ENCODE data around the gene MYH14.

MYH14 gene

DNA sequence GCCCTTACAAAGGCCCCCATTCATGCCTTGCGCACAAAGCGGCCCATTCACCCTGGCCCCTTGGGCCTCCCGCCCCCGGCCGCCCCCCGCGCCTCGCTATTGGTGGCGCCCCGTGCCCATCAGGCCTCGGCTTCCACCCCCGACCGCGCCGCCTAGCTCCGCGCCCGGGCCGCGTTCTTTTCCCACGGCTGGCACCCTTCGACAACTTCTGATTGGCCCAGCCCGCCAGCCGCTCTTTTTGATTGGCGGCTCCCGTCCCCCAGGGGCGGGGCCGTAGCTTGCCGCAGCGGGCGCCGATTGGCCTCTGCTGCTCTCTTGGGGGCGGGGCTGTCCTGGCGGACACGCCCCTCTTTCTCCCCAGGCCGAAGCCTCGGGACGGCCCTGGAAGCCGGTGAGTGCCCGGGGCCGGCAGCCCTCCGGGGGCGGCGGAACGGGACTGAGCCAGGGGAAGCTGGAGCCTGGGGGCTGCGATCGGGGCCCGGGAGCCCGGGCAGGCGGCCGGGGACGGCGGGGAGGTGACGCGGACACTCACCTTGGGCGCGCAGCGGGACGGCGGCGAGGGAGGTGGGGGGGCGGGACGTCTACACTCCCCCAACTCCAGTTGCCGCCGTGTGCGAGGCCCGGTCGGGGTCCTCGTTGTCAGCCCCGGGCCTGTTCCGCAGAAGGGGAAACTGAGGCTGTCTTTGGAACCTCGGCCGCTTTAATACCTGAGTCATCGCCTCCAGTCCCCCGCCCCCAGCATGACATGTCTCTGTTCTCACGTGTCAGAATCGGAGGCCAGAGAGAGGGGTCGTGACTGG lies at the start of gene MYH14:
MYH14 (plus strand) TSS at position 342 of the 800 bp plus-strand sequence. CDS start 6,744 bp downstream, outside the sequence.
- Mint-ChIP-seq H3K27me3 (peaks cover 69% of the 10 kb centered on the region), H3K4me3 (no peak within 1 kb of the TSS), H3K27ac (ENCODE audit: low read depth) (no peak within 1 kb of the TSS), H3K9me3 (no peaks in the 10 kb centered on the region), H3K4me1 (no peaks in the 10 kb centered on the region), H3K36me3 (ENCODE audit: insufficient read depth) (no peaks in the 10 kb centered on the region)
- DNase-seq (ENCODE audit: low spot score in 2 of 2) (no peak), ATAC-seq (replicated peaks; ENCODE audit: extremely low read depth, poor library complexity, severe bottlenecking) (no peak)

GRCh38 chr19:50154529-50154928 lies 48.9 kb upstream of the MYH14 start:
- Mint-ChIP-seq H3K4me1 (no peaks in the 10 kb centered on the region), H3K27me3 (peaks cover 24% of the 10 kb centered on the region), H3K9me3 (peaks cover 12% of the 10 kb centered on the region), H3K36me3 (ENCODE audit: insufficient read depth) (no peaks in the 10 kb centered on the region), H3K4me3 (no peak overlapping the region), H3K27ac (ENCODE audit: low read depth) (no peak overlapping the region)
- DNase-seq (ENCODE audit: low spot score in 2 of 2) (no peak), ATAC-seq (replicated peaks; ENCODE audit: extremely low read depth, poor library complexity, severe bottlenecking) (no peak)

GRCh38 chr19:50155520-50156109 lies 47.8 kb upstream of the MYH14 start:
- H3K27me3 Mint-ChIP-seq, result peaks cover 15% of the 10 kb centered on the region
- no peaks in the 10 kb centered on the region for H3K4me1 Mint-ChIP-seq
- no peak overlapping the region for H3K27ac Mint-ChIP-seq (ENCODE audit: low read depth)
- ATAC-seq (replicated peaks; ENCODE audit: extremely low read depth, poor library complexity, severe bottlenecking) (no peak), DNase-seq (ENCODE audit: low spot score in 2 of 2) (no peak)
- no peak overlapping the region for H3K4me3 Mint-ChIP-seq
- no peaks in the 10 kb centered on the region for H3K36me3 Mint-ChIP-seq (ENCODE audit: insufficient read depth)
- peaks cover 12% of the 10 kb centered on the region for H3K9me3 Mint-ChIP-seq

GRCh38 chr19:50158577-50158976 lies 44.8 kb upstream of the MYH14 start:
- H3K4me1 Mint-ChIP-seq, result no peaks in the 10 kb centered on the region
- H3K9me3 Mint-ChIP-seq, result peaks cover 12% of the 10 kb centered on the region
- DNase-seq (ENCODE audit: low spot score in 2 of 2) (no peak), ATAC-seq (replicated peaks; ENCODE audit: extremely low read depth, poor library complexity, severe bottlenecking) (no peak)
- no peak overlapping the region for H3K4me3 Mint-ChIP-seq
- peaks cover 14% of the 10 kb centered on the region for H3K27me3 Mint-ChIP-seq
- no peak overlapping the region for H3K27ac Mint-ChIP-seq (ENCODE audit: low read depth)
- no peaks in the 10 kb centered on the region for H3K36me3 Mint-ChIP-seq (ENCODE audit: insufficient read depth)

DNA sequence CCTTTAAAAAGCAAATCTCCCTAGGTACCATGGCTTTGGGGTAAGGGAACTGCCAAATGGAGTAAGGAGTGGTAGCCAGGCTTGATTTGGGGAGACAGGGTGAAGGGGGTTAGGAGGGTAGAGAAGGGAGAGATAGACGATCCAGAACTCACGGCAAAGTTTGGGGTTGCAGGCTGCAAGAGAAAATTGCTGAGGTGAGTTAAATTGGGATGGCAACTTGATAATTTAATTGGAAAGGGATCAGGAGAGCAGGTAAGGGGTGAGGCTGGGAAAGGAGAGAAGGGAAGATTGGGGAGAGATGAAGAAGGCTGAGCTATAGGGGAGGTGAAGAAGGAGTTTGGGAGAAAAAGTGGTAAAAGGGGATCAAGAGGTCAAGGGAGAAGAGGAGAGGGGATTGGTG lies 44.3 kb upstream of the MYH14 start:
- no peak overlapping the region for H3K27ac Mint-ChIP-seq (ENCODE audit: low read depth)
- H3K9me3 Mint-ChIP-seq, result peaks cover 12% of the 10 kb centered on the region
- peaks cover 12% of the 10 kb centered on the region for H3K27me3 Mint-ChIP-seq
- ATAC-seq (replicated peaks; ENCODE audit: extremely low read depth, poor library complexity, severe bottlenecking) (no peak), DNase-seq (ENCODE audit: low spot score in 2 of 2) (no peak)
- no peaks in the 10 kb centered on the region for H3K4me1 Mint-ChIP-seq
- no peaks in the 10 kb centered on the region for H3K36me3 Mint-ChIP-seq (ENCODE audit: insufficient read depth)
- no peak overlapping the region for H3K4me3 Mint-ChIP-seq

GRCh38 chr19:50162988-50163387 lies 40.4 kb upstream of the MYH14 start, which contains the start of gene IZUMO2:
IZUMO2 (minus strand) TSS chr19:50163281; CDS start chr19:50163194, 87 bp downstream.
- Mint-ChIP-seq H3K4me3 (no peak within 1 kb of the TSS), H3K4me1 (no peaks in the 10 kb centered on the region), H3K27ac (ENCODE audit: low read depth) (no peak within 1 kb of the TSS), H3K9me3 (peaks cover 6% of the 10 kb centered on the region), H3K27me3 (peaks cover 33% of the 10 kb centered on the region), H3K36me3 (ENCODE audit: insufficient read depth) (peaks cover 2% of the 10 kb centered on the region)
- DNase-seq (ENCODE audit: low spot score in 2 of 2), result no peak
- ATAC-seq (replicated peaks; ENCODE audit: extremely low read depth, poor library complexity, severe bottlenecking), result no peak

DNA sequence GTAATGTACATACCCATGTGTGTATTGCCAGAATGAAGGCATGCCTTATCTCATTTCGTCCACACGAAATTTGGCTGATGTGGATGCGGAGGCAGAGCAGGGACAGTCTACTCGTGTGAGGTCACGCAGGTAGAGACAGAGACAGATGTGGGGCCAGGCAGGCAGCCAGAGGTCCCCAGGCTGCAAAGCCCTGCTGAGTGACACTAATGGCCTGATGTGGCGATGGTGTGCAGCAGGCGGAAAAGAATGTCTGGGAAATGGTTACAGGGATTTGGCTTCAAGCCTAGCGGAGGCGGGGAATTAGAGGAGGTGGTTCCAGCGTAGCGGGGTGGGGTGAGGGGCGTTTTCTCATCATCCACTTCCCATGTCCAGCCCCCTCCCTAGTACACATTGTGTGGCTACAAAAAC lies 36.1 kb upstream of the MYH14 start:
- H3K4me3 Mint-ChIP-seq, result no peak overlapping the region
- H3K4me1 Mint-ChIP-seq, result no peaks in the 10 kb centered on the region
- no peak overlapping the region for H3K27ac Mint-ChIP-seq (ENCODE audit: low read depth)
- peaks cover 39% of the 10 kb centered on the region for H3K27me3 Mint-ChIP-seq
- no peaks in the 10 kb centered on the region for H3K9me3 Mint-ChIP-seq
- no peak for ATAC-seq (replicated peaks; ENCODE audit: extremely low read depth, poor library complexity, severe bottlenecking)
- no peak for DNase-seq (ENCODE audit: low spot score in 2 of 2)
- H3K36me3 Mint-ChIP-seq (ENCODE audit: insufficient read depth), result peaks cover 2% of the 10 kb centered on the region

DNA sequence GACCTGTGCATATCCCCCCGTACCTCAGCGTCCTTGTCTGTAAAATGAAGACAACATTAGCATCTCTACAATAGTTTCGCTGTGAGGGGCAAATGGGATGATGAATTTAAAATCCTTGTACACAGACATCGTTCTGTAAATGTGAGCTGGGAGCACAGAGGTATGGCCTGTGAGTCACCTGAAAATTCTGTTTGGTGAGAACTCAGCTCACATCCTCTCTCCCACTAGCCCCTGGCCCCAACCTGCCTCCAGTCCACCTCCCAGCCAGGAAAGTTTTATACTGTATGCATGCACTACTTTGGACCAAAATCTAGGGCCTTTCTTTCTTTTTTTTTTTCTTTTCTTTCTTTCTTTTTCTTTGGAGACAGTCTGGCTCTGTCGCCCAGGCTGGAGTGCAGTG lies 31.7 kb upstream of the MYH14 start:
- Mint-ChIP-seq H3K36me3 (ENCODE audit: insufficient read depth) (peaks cover 5% of the 10 kb centered on the region), H3K4me3 (no peak overlapping the region), H3K9me3 (no peaks in the 10 kb centered on the region), H3K27ac (ENCODE audit: low read depth) (no peak overlapping the region), H3K27me3 (peaks cover 40% of the 10 kb centered on the region), H3K4me1 (no peaks in the 10 kb centered on the region)
- ATAC-seq (replicated peaks; ENCODE audit: extremely low read depth, poor library complexity, severe bottlenecking) (no peak), DNase-seq (ENCODE audit: low spot score in 2 of 2) (no peak)

DNA sequence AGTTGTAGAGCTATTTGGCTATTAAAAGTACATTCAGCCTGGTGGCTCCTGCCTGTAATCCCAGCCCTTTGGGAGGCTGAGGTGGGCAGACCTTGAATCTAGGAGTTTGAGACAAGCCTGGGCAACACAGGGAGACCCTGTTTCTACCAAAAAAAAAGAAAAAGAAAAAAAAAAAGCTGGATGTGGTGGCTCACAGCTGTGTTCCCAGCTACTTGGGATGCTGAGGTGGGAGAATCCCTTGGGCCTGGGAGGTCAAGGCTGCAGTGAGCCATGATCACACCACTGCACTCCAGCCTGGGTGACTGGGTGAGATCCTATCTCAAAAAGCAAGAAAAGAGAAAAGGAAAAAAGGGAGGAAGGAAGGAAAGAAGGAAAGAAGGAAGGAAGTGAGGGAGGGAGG lies 30.7 kb upstream of the MYH14 start:
- Mint-ChIP-seq H3K4me1 (no peaks in the 10 kb centered on the region), H3K9me3 (no peaks in the 10 kb centered on the region), H3K27ac (ENCODE audit: low read depth) (no peak overlapping the region), H3K27me3 (peaks cover 30% of the 10 kb centered on the region), H3K36me3 (ENCODE audit: insufficient read depth) (peaks cover 2% of the 10 kb centered on the region), H3K4me3 (no peak overlapping the region)
- ATAC-seq (replicated peaks; ENCODE audit: extremely low read depth, poor library complexity, severe bottlenecking) (no peak), DNase-seq (ENCODE audit: low spot score in 2 of 2) (no peak)

DNA sequence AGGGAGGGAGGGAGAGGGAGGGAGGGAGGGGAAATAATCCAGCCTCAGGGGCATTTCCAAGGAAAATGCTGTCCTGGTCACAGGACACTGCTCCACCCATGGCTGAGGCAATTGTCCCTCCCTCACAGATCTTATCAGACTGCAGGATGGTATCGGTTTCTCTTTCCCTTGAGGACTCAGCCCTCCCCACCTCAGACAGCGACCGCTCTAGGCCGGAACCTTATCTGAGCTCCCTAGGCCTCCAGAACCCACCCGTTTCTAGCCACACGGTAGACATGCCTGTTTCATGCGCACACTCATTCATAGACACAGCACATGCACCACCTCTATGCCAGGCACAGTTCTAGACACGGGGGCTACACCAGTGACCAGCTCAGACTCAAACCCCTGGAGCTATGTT lies 30.3 kb upstream of the MYH14 start:
- Mint-ChIP-seq H3K27me3 (peaks cover 30% of the 10 kb centered on the region), H3K4me1 (no peaks in the 10 kb centered on the region), H3K4me3 (no peak overlapping the region), H3K36me3 (ENCODE audit: insufficient read depth) (peaks cover 2% of the 10 kb centered on the region), H3K9me3 (no peaks in the 10 kb centered on the region), H3K27ac (ENCODE audit: low read depth) (no peak overlapping the region)
- no peak for ATAC-seq (replicated peaks; ENCODE audit: extremely low read depth, poor library complexity, severe bottlenecking)
- no peak for DNase-seq (ENCODE audit: low spot score in 2 of 2)

- no peak for ATAC-seq (replicated peaks; ENCODE audit: extremely low read depth, poor library complexity, severe bottlenecking)
- Mint-ChIP-seq H3K4me1 (no peaks in the 10 kb centered on the region), H3K4me3 (no peak overlapping the region), H3K36me3 (ENCODE audit: insufficient read depth) (peaks cover 2% of the 10 kb centered on the region), H3K9me3 (no peaks in the 10 kb centered on the region), H3K27ac (ENCODE audit: low read depth) (no peak overlapping the region), H3K27me3 (peaks cover 26% of the 10 kb centered on the region)
- no peak for DNase-seq (ENCODE audit: low spot score in 2 of 2)
Observed at GRCh38 chr19:50174100-50174793, 29.2 kb upstream of the MYH14 start.

- DNase-seq (ENCODE audit: low spot score in 2 of 2) (no peak), ATAC-seq (replicated peaks; ENCODE audit: extremely low read depth, poor library complexity, severe bottlenecking) (no peak)
- H3K27me3 Mint-ChIP-seq, result peaks cover 26% of the 10 kb centered on the region
- no peak overlapping the region for H3K4me3 Mint-ChIP-seq
- H3K27ac Mint-ChIP-seq (ENCODE audit: low read depth), result no peak overlapping the region
- H3K9me3 Mint-ChIP-seq, result no peaks in the 10 kb centered on the region
- H3K36me3 Mint-ChIP-seq (ENCODE audit: insufficient read depth), result peaks cover 2% of the 10 kb centered on the region
- no peaks in the 10 kb centered on the region for H3K4me1 Mint-ChIP-seq
Observed at GRCh38 chr19:50175924-50176323, 27.5 kb upstream of the MYH14 start.

DNA sequence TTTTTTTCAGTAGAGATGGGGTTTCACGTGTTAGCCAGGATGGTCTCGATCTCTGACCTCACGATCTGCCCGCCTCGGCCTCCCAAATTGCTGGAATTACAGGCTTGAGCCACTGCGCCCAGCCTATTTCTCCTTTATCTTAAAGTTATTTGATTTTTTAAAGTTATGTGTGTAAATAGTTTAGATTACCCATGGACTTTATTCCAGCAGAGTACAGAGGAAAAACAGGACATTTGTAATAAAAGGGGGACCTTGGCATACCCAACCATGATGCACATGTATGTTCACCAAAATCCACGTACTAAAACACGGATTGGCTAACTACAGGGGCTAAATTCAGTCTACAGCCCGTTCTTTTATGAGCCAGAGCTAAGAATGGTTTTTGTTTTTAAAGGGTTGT lies 26.6 kb upstream of the MYH14 start:
- H3K27ac Mint-ChIP-seq (ENCODE audit: low read depth), result no peak overlapping the region
- peaks cover 26% of the 10 kb centered on the region for H3K27me3 Mint-ChIP-seq
- peaks cover 2% of the 10 kb centered on the region for H3K36me3 Mint-ChIP-seq (ENCODE audit: insufficient read depth)
- no peak for ATAC-seq (replicated peaks; ENCODE audit: extremely low read depth, poor library complexity, severe bottlenecking)
- H3K4me3 Mint-ChIP-seq, result no peak overlapping the region
- no peak for DNase-seq (ENCODE audit: low spot score in 2 of 2)
- no peaks in the 10 kb centered on the region for H3K9me3 Mint-ChIP-seq
- no peaks in the 10 kb centered on the region for H3K4me1 Mint-ChIP-seq
